Occipital lobe (tissue), 2 donors: ENCODE data around the gene C13orf42. TPM values are rescaled to one million over a fixed set of nuclear protein-coding genes. Genes with fewer than 3 reads are reported as not detected.

Experiments used
- DNase-seq: peaks from one replicate; lab custom pipeline; 2025; lab: John Stamatoyannopoulos, UW
- total RNA-seq: library from RNA; depleted of rRNA; stranded (reverse); fragments of >200 nt; gene quantifications from one replicate; pipeline ENCODE4 v1.2.3, GENCODE V29; 2014

C13orf42 gene
- total RNA-seq, 1 donor from 2014 or later, result not detected

DNA sequence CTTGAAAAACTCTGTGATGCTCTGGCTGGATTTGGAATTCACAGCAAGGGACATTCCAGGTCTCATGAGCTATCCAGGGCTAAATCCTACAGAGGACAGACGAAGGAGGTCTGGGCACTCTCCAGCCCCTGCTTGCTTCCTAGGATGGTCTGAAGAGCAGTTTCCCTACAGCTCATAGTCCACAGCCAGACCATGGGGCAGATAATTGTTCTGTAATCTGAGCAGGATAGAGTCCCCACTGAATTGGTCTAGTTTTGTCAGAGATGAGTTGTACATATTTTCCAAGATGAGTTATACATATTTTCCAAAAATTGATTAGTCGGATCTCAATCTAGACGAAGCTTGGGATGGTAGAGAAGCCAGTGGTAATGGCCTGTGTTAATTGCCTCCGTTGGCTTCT lies 75.6 kb downstream of the C13orf42 start:
- DNase-seq, result no peak

DNA sequence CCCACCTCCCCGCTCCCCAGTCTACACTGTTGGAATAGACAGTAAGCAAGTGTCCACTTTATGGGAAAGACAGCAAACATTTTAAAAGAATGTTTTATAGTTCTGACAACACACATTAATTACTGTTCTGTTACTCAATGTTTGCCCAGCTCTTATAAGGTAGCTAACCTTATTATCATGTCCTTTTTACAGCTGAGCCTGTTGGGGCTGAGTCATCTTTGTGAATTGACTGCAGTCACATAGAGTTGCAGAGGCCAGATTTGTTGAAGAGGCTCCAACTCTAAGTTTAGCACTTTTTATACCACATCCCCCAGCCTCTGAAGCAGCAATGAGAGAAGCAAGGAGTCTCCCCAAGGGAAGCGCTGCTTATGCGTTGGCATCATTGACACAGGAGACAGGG lies 76.2 kb downstream of the C13orf42 start:
- no peak for DNase-seq

DNA sequence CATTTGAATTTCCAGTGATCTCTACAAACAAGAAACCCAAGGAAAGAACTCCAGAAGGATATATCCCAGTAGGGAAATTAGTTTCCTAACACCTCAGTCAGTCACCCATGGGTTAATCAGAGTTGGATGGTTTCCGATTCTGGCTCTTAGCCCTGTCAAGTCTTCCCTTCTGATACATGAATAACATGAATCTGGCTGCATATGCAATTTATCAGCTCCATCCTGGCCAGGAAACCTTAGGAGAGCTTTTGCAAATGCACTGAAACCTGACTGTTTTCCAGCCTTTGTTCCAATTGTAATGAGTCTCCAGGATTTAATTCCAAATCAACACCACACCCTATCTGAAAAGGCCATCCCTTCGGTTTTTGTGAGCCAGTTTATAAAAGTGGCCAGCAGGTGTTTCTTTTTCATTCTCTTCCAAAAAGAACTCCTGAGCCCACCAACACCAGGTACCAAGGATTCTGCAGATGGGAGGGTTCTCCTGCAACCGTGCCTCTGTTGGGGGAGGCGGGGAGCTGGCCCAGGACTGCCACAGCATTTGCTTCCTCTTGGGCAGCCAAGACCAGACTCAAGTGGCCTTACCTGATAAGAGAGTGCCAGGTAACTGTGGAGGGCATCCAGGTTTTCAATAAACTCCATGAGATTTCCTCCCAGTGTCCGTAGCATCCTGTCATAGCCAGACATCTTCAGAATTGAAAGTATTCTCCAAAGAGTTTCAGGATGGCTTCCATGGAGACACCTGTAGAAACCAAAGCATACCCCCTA lies 77.5 kb downstream of the C13orf42 start:
- no peak for DNase-seq

DNA sequence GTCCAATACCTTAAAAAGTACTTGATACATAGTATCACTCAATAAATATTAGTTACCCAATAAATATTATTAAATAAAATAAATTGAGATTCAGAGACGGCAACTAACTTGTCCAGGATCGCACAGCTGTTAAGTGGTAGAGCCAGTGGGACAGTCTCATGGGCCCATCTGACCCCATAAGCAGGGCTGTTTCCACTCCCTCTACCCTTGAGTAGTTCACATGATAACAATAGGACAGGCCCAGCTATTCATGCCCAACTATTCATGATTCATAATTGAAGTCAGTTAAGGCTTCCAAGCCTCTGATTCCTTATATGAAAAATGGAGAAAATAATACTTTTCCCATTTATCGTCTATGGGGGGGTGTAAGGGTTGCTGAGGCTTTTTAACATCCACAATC lies 78.2 kb downstream of the C13orf42 start:
- no peak for DNase-seq

Other genes starting within 250 kb of the C13orf42 start
- 272 TPM for gene RNASEH2B, start 201.5 kb downstream of the C13orf42 start, total RNA-seq
- 13.7 TPM for gene FAM124A, start 111.1 kb upstream of the C13orf42 start, total RNA-seq
- gene SERPINE3, start 228.4 kb upstream of the C13orf42 start, total RNA-seq, result 0.16 TPM